Stimulated activated naive CD8-positive, alpha-beta T cell treated with anti-CD3 and anti-CD28 coated beads, Interleukin-15, Interleukin-2, amounts not matched to agents 100 ng/mL and 50 ng/mL, for 24 hours (primary cell): ENCODE data around the gene NFATC2IP.

Source experiments
- H3K27ac Mint-ChIP-seq: one replicate; pipeline ENCODE4 v1.8.0; 2021; ENCODE audit warnings: mild to moderate bottlenecking, mixed read lengths
- H3K27me3 Mint-ChIP-seq: one replicate; pipeline ENCODE4 v1.8.0; 2021; ENCODE audit warnings: mixed read lengths
- H3K36me3 Mint-ChIP-seq: one replicate; pipeline ENCODE4 v1.8.0; 2021; ENCODE audit warnings: low read depth, mixed read lengths
- H3K4me1 Mint-ChIP-seq: one replicate; pipeline ENCODE4 v1.8.0; 2021; ENCODE audit warnings: low read depth, mixed read lengths
- H3K4me3 Mint-ChIP-seq: one replicate; pipeline ENCODE4 v1.8.0; 2021; ENCODE audit warnings: mild to moderate bottlenecking, mixed read lengths
- H3K9me3 Mint-ChIP-seq: one replicate; pipeline ENCODE4 v1.8.0; 2021; ENCODE audit warnings: mixed read lengths

The NFATC2IP gene

DNA sequence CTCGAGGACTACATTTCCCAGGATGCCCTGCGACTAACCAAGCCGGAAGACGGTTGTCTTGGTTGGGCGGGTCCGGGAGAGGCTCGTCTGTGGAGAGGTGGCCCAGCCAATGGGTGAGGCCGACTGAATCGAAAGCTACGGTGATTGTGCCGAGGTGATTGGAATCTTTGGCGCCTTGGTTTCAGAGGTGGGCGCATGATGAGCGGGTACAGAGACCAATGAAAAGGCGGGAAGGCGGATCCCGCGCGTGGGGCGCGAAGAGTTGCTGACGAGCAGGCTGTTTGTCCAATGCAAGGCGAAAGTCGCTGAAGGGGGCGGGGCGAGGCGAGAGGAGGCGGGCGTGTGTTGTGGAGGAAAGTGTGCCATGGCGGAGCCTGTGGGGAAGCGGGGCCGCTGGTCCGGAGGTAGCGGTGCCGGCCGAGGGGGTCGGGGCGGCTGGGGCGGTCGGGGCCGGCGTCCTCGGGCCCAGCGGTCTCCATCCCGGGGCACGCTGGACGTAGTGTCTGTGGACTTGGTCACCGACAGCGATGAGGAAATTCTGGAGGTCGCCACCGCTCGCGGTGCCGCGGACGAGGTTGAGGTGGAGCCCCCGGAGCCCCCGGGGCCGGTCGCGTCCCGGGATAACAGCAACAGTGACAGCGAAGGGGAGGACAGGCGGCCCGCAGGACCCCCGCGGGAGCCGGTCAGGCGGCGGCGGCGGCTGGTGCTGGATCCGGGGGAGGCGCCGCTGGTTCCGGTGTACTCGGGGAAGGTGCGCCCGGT, at the start of gene NFATC2IP:
Gene NFATC2IP (plus strand): TSS at position 290 of the 762 bp plus-strand sequence. CDS start 75 bp downstream, at position 365.
- peaks cover 28% of the 10 kb centered on the region for H3K4me1 Mint-ChIP-seq
- no peaks in the 10 kb centered on the region for H3K9me3 Mint-ChIP-seq
- peaks cover 36% of the 10 kb centered on the region for H3K36me3 Mint-ChIP-seq
- peak within 1 kb of the TSS; percentile 95 for H3K4me3 Mint-ChIP-seq
- H3K27me3 Mint-ChIP-seq: no peaks in the 10 kb centered on the region
- peak within 1 kb of the TSS; percentile 93 for H3K27ac Mint-ChIP-seq

GRCh38 chr16:28901862-28902261, 48.9 kb upstream of the NFATC2IP start:
- H3K9me3 Mint-ChIP-seq: no peaks in the 10 kb centered on the region
- H3K27me3 Mint-ChIP-seq: no peaks in the 10 kb centered on the region
- H3K36me3 Mint-ChIP-seq: no peaks in the 10 kb centered on the region
- peaks cover 5% of the 10 kb centered on the region for H3K4me1 Mint-ChIP-seq
- H3K27ac Mint-ChIP-seq: no peak overlapping the region
- H3K4me3 Mint-ChIP-seq: no peak overlapping the region

- Mint-ChIP-seq H3K27me3 (no peaks in the 10 kb centered on the region), H3K4me3 (no peak overlapping the region), H3K36me3 (no peaks in the 10 kb centered on the region), H3K4me1 (peaks cover 5% of the 10 kb centered on the region), H3K9me3 (no peaks in the 10 kb centered on the region), H3K27ac (no peak overlapping the region)
Observed at GRCh38 chr16:28902909-28903308, 47.8 kb upstream of the NFATC2IP start.

- Mint-ChIP-seq H3K4me1 (peaks cover 5% of the 10 kb centered on the region), H3K27ac (no peak overlapping the region), H3K27me3 (no peaks in the 10 kb centered on the region), H3K9me3 (no peaks in the 10 kb centered on the region), H3K4me3 (no peak overlapping the region), H3K36me3 (no peaks in the 10 kb centered on the region)
Observed at GRCh38 chr16:28903344-28904042, 47.2 kb upstream of the NFATC2IP start.

GRCh38 chr16:28904363-28904762, 46.4 kb upstream of the NFATC2IP start:
- Mint-ChIP-seq H3K9me3 (no peaks in the 10 kb centered on the region), H3K36me3 (no peaks in the 10 kb centered on the region)

DNA sequence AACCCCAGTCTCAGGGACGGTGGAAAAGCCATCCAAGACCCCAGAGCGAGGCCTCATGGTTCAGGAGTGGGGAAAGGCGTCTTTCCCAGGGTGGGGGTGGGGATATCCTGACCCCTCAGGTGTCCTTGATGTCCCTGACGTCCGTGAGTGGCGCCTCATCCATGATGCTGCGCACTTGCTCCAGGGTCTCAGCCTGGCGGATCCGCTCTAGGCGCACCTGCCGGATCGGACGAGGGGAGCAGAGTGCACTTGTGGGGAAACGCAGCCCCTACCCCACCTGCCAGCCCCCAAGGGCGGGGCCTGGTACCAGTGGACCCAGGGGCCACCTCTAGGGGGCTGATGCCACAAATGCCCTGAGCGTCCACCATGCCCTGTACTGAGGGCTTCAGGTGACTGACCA, 45.9 kb upstream of the NFATC2IP start:
- Mint-ChIP-seq H3K9me3 (no peaks in the 10 kb centered on the region), H3K27me3 (no peaks in the 10 kb centered on the region), H3K4me3 (no peak overlapping the region), H3K36me3 (no peaks in the 10 kb centered on the region), H3K4me1 (peaks cover 5% of the 10 kb centered on the region), H3K27ac (no peak overlapping the region)

More at GRCh38 chr16:28904363-28904762, 46.4 kb upstream of the NFATC2IP start:
- H3K4me1 Mint-ChIP-seq: peaks cover 5% of the 10 kb centered on the region
- no peak overlapping the region for H3K27ac Mint-ChIP-seq
- H3K4me3 Mint-ChIP-seq: no peak overlapping the region
- H3K27me3 Mint-ChIP-seq: no peaks in the 10 kb centered on the region

GRCh38 chr16:28905229-28905754, 45.4 kb upstream of the NFATC2IP start:
- H3K27ac Mint-ChIP-seq: no peak overlapping the region

DNA sequence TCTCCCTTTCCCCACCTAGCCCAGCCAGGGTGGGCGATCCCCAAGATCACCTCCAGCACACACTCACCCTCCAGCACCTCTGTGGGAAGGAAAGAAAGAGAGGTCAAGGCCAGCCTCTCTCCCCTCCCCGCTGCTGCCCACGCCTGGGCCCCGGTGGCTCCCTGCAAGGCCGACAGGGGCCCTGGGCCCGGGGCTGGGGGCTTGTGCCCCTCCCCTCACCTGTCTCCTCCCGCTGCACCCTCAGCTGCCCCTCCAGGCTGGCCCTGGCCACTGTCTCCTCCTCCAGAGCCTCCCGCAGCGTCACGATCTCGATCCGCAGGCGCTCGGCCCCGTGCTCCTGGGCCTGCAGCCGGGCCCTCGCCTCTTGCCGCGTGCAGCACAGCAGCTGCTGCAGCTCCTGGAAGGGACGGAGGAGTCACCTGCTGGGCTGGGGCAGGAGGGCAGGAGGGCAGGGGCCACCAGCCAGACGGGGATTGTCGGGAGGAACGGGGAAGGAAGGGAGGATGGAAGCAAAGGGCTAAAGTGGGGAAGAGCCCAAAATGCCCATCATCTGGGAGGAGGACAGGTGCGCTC, 44.9 kb upstream of the NFATC2IP start:
- H3K27ac Mint-ChIP-seq: no peak overlapping the region
- no peaks in the 10 kb centered on the region for H3K27me3 Mint-ChIP-seq
- H3K9me3 Mint-ChIP-seq: no peaks in the 10 kb centered on the region
- peaks cover 5% of the 10 kb centered on the region for H3K4me1 Mint-ChIP-seq
- no peaks in the 10 kb centered on the region for H3K36me3 Mint-ChIP-seq
- H3K4me3 Mint-ChIP-seq: no peak overlapping the region

More at GRCh38 chr16:28905229-28905754, 45.4 kb upstream of the NFATC2IP start:
- Mint-ChIP-seq H3K9me3 (no peaks in the 10 kb centered on the region), H3K27me3 (no peaks in the 10 kb centered on the region), H3K4me1 (peaks cover 5% of the 10 kb centered on the region), H3K36me3 (no peaks in the 10 kb centered on the region), H3K4me3 (no peak overlapping the region)

- Mint-ChIP-seq H3K27ac (no peak overlapping the region), H3K4me1 (no peaks in the 10 kb centered on the region), H3K36me3 (peaks cover 20% of the 10 kb centered on the region), H3K9me3 (no peaks in the 10 kb centered on the region), H3K27me3 (no peaks in the 10 kb centered on the region), H3K4me3 (no peak overlapping the region)
Observed at GRCh38 chr16:28910086-28911031, 40.4 kb upstream of the NFATC2IP start.

DNA sequence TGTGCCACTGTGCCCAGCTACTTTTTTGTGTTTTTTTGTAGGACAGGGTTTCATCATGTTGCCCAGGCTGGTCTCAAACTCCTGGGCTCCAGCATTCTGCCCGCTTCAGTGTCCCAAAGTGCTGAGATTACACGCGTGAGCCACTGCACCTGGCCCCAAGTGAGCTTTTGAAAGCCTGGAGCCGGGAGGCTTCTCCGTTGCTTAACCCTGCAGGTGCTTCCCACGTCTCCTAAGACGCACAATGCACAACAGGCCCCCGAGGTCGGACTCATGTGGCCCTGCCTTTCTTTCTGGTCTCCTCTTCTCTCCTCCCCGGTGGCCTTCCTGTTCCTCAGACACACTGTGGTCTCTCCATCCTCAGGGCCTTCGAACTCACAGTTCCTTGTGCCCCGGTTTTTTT, 38.2 kb upstream of the NFATC2IP start:
- Mint-ChIP-seq H3K4me1 (no peaks in the 10 kb centered on the region), H3K4me3 (no peak overlapping the region), H3K36me3 (peaks cover 27% of the 10 kb centered on the region), H3K27ac (no peak overlapping the region), H3K27me3 (no peaks in the 10 kb centered on the region), H3K9me3 (no peaks in the 10 kb centered on the region)

GRCh38 chr16:28913946-28914724, 36.6 kb upstream of the NFATC2IP start:
- Mint-ChIP-seq H3K27ac (no peak overlapping the region), H3K9me3 (no peaks in the 10 kb centered on the region), H3K4me1 (no peaks in the 10 kb centered on the region), H3K27me3 (no peaks in the 10 kb centered on the region), H3K36me3 (peaks cover 28% of the 10 kb centered on the region), H3K4me3 (no peak overlapping the region)

DNA sequence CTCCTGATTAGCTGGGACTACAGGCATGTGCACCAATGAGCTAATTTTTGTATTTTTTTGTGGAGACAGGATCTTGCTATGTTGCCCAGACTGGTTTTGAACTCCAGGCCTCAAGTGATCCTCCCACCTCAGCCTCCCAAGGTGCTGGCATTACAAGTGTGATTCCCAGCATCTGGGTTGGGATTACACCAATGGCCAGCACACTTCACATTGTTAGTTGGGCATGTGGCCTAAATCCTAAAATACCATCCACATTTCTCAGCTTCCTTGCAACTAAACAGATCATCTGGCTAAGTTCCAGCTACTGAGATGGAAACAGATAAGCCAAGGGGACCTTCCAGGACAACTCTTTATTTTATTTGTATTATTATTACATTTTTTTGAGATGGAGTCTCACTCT, 35.6 kb upstream of the NFATC2IP start:
- H3K4me1 Mint-ChIP-seq: no peaks in the 10 kb centered on the region
- H3K36me3 Mint-ChIP-seq: peaks cover 36% of the 10 kb centered on the region
- no peak overlapping the region for H3K4me3 Mint-ChIP-seq

GRCh38 chr16:28917095-28917494, 33.6 kb upstream of the NFATC2IP start:
- H3K27me3 Mint-ChIP-seq: no peaks in the 10 kb centered on the region
- H3K27ac Mint-ChIP-seq: no peak overlapping the region

More for the DNA sequence above, 35.6 kb upstream of the NFATC2IP start:
- Mint-ChIP-seq H3K27ac (no peak overlapping the region), H3K9me3 (no peaks in the 10 kb centered on the region), H3K27me3 (no peaks in the 10 kb centered on the region)

GRCh38 chr16:28918698-28919097, 32.0 kb upstream of the NFATC2IP start:
- H3K9me3 Mint-ChIP-seq: no peaks in the 10 kb centered on the region
- no peak overlapping the region for H3K27ac Mint-ChIP-seq
- peaks cover 4% of the 10 kb centered on the region for H3K4me1 Mint-ChIP-seq
- peaks cover 33% of the 10 kb centered on the region for H3K36me3 Mint-ChIP-seq
- no peaks in the 10 kb centered on the region for H3K27me3 Mint-ChIP-seq
- H3K4me3 Mint-ChIP-seq: no peak overlapping the region

More at GRCh38 chr16:28917095-28917494, 33.6 kb upstream of the NFATC2IP start:
- H3K4me1 Mint-ChIP-seq: no peaks in the 10 kb centered on the region
- H3K9me3 Mint-ChIP-seq: no peaks in the 10 kb centered on the region
- no peak overlapping the region for H3K4me3 Mint-ChIP-seq
- peaks cover 44% of the 10 kb centered on the region for H3K36me3 Mint-ChIP-seq
